ENCODE results near the gene DNAJC13. TPM values are rescaled to one million over a fixed set of nuclear protein-coding genes. Genes with fewer than 3 reads are reported as not detected.

DNAJC13 gene
- total RNA-seq, 1 experiment from 2014 or later = 28.8 TPM

DNA sequence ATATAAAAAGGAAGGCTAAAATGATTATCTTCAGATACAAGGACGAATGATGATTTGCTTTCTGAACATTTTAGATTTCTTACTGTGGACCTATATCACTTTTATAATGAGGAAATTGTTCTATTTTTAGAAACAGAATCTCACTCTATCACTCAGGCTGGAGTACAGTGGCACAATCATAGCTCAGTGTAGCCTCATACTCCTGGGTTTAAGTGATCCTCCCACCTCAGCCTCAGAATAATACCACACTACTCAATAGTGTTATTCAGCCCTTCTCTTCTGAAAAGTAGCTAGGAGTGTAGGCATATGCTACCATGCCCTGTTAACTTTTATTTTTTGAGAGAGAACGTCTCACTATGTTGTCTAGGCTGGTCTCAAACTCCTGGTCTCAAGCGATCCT is 15.8 kb downstream of the DNAJC13 start:
- DNase-seq (ENCODE audit: low read depth, low spot score) = no peak
- Histone ChIP-seq H3K4me2 (ENCODE audit: low read length) (peak overlapping the region; percentile 29; the same call in 1 of the 2 replicates), H3K9me2 (ENCODE audit: insufficient read depth) (no peaks in the 10 kb centered on the region), H2AFZ (ENCODE audit: low read depth, low read length, poor library complexity, severe bottlenecking) (no peak overlapping the region), H3K4me3 (replicated peaks in 1 of 2; ENCODE audit: low read depth in 1 of 2, low read length in 2 of 2) (no peak overlapping the region), H3K9me3 (ENCODE audit: control insufficient read depth in 1 of 2, insufficient read depth in 1 of 2, low read depth in 1 of 2, low read length in 2 of 2) (no peaks in the 10 kb centered on the region), H3K27me3 (ENCODE audit: insufficient read depth, low read length) (no peaks in the 10 kb centered on the region), H3K27ac (ENCODE audit: low read depth, low read length) (no peak overlapping the region), H3K36me3 (ENCODE audit: control insufficient read depth in 1 of 2, insufficient read depth in 2 of 2, low read length in 2 of 2) (no peaks in the 10 kb centered on the region), H3K4me1 (ENCODE audit: control insufficient read depth in 1 of 2, insufficient read depth in 2 of 2, low read length in 2 of 2) (peaks cover 8 to 18% of the 10 kb centered on the region in 2 experiments; a peak in 3 of 4 replicates), H4K20me1 (ENCODE audit: insufficient read depth) (no peaks in the 10 kb centered on the region), H3K9ac (ENCODE audit: low read length) (no peak overlapping the region), H3K79me2 (ENCODE audit: insufficient read depth, low read length) (peaks cover 19% of the 10 kb centered on the region)
- CTCF ChIA-PET = no interaction called here
- POLR2A ChIA-PET = interaction anchor here (0.5 kb wide), 1 partner anchor 33 kb away, joined by 3 read pairs; no protein-coding TSS in a partner anchor
- RAD21 ChIA-PET (ENCODE audit: low non-redundant PET in 1 of 2, low total read pairs in 2 of 2, uncharacterized antibody in 2 of 2, unreplicated experiment in 2 of 2) = no interaction called here
- no peak for ATAC-seq
- TF ChIP-seq EGR1 (IDR thresholded peaks at IDR 0.05; ENCODE audit: low read depth) = no peak
- TF ChIP-seq, protein P1, sequence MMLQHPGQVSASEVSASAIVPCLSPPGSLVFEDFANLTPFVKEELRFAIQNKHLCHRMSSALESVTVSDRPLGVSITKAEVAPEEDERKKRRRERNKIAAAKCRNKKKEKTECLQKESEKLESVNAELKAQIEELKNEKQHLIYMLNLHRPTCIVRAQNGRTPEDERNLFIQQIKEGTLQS (IDR thresholded peaks at IDR 0.05) = no peak
- TF ChIP-seq, protein P2, sequence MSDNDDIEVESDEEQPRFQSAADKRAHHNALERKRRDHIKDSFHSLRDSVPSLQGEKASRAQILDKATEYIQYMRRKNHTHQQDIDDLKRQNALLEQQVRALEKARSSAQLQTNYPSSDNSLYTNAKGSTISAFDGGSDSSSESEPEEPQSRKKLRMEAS (IDR thresholded peaks at IDR 0.05) = no peak
- no peak for TF ChIP-seq SIN3A (IDR thresholded peaks at IDR 0.05; ENCODE audit: low read depth)
- no peak for TF ChIP-seq ZNF274 (IDR thresholded peaks at IDR 0.05; ENCODE audit: low read depth, low read length)
- no peak for TF ChIP-seq ELF1 (IDR thresholded peaks at IDR 0.05; ENCODE audit: borderline replicate concordance, low read depth)
- no peak for TF ChIP-seq FOSL1 (IDR thresholded peaks at IDR 0.05; ENCODE audit: low read depth)
- TF ChIP-seq ZFX (IDR thresholded peaks at IDR 0.05) = no peak
- no peak for TF ChIP-seq CBX3 (IDR thresholded peaks at IDR 0.05; ENCODE audit: low read depth)
- no peak for TF ChIP-seq EZH2phosphoT487 (IDR thresholded peaks at IDR 0.05; ENCODE audit: borderline replicate concordance)
- no peak for TF ChIP-seq EZH2 (IDR thresholded peaks at IDR 0.05)
- no peak for TF ChIP-seq TCF7L2 (IDR thresholded peaks at IDR 0.05; ENCODE audit: borderline replicate concordance, extremely low read depth, insufficient read depth, insufficient read length)
- no peak for TF ChIP-seq ZBTB33 (IDR thresholded peaks at IDR 0.05; ENCODE audit: extremely low read depth, insufficient replicate concordance, low read length)
- TF ChIP-seq CTCF (IDR thresholded peaks at IDR 0.05 in 2 of 3, conservative IDR thresholded peaks at IDR 0.05 in 1 of 3; ENCODE audit: borderline replicate concordance in 1 of 3, insufficient read depth in 1 of 3, low read depth in 2 of 3, low read length in 2 of 3) = no peak
- no peak for TF ChIP-seq RAD21 (IDR thresholded peaks at IDR 0.05; ENCODE audit: low read depth)
- TF ChIP-seq SP1 (IDR thresholded peaks at IDR 0.05; ENCODE audit: low read depth) = no peak
- no peak for TF ChIP-seq JUND (IDR thresholded peaks at IDR 0.05)
- TF ChIP-seq SRF (IDR thresholded peaks at IDR 0.05; ENCODE audit: low read depth) = no peak
- BruUV-seq (replicated peaks) = no TSS peak
- intact Hi-C loops (cut with micrococcal nuclease) = loop anchor here (10.0 kb wide), 1 partner anchor 212 kb away; no protein-coding TSS in a partner anchor
